SK-N-SH treated with all-trans-retinoic acid at 6 μM for 48 hours (cell line): Measurements from ENCODE around the gene ENTR1.

Experiments
- ATAC-seq: fragments of 200-7000 bp; cut with Tn5 transposase; 3 replicates; pipeline ENCODE4 v1.9.1; 2020; ENCODE audit warnings: mild to moderate bottlenecking, moderate library complexity
- ARNTL ChIP-seq: fragments of 450-650 bp; formaldehyde crosslinking; IDR thresholded peaks from 2 replicates; pipeline ENCODE4 v1.5.0; 2020; ENCODE audit warnings: low read depth, mild to moderate bottlenecking, moderate library complexity, borderline replicate concordance
- BACH2 ChIP-seq: fragments of 250-450 bp; sonication (Bioruptor Pico); IDR thresholded peaks from 2 replicates; pipeline ENCODE4 v1.9.0; 2021; ENCODE audit warnings: mild to moderate bottlenecking, borderline replicate concordance
- CSDC2 ChIP-seq: fragments of 250-450 bp; sonication (Bioruptor Pico); IDR thresholded peaks from 2 replicates; pipeline ENCODE4 v1.5.0; 2020; ENCODE audit warnings: mild to moderate bottlenecking, moderate library complexity
- CSRNP3 ChIP-seq: fragments of 250-450 bp; sonication (Bioruptor Pico); IDR thresholded peaks from 2 replicates; pipeline ENCODE4 v1.5.1; 2021; ENCODE audit warnings: mild to moderate bottlenecking, moderate library complexity
- ESRRG ChIP-seq: fragments of 250-450 bp; sonication (Bioruptor Pico); IDR thresholded peaks from 2 replicates; pipeline ENCODE4 v1.6.1; 2021; ENCODE audit warnings: mild to moderate bottlenecking
- ISL1 ChIP-seq: fragments of 250-450 bp; sonication (Bioruptor Pico); IDR thresholded peaks from 2 replicates; pipeline ENCODE4 v2.1.2; 2022; ENCODE audit warnings: mild to moderate bottlenecking, moderate library complexity
- OSR1 ChIP-seq: fragments of 250-450 bp; sonication (Bioruptor Pico); IDR thresholded peaks from 2 replicates; pipeline ENCODE4 v1.8.0; 2022; ENCODE audit warnings: moderate library complexity, mild to moderate bottlenecking, inconsistent platforms
- PATZ1 ChIP-seq: fragments of 250-450 bp; sonication (Bioruptor Pico); IDR thresholded peaks from 2 replicates; pipeline ENCODE4 v1.8.0; 2020; ENCODE audit warnings: mild to moderate bottlenecking, moderate library complexity, borderline replicate concordance
- POU6F1 ChIP-seq: fragments of 250-450 bp; sonication (Bioruptor Pico); IDR thresholded peaks from 2 replicates; pipeline ENCODE4 v1.8.0; 2021; ENCODE audit warnings: low read depth, mild to moderate bottlenecking, moderate library complexity, borderline replicate concordance
- PPARA ChIP-seq: fragments of 250-450 bp; sonication (Bioruptor Pico); IDR thresholded peaks from 2 replicates; pipeline ENCODE4 v1.5.0; 2020; ENCODE audit warnings: mild to moderate bottlenecking, borderline replicate concordance
- RARB ChIP-seq: fragments of 250-450 bp; sonication (Bioruptor Pico); IDR thresholded peaks from 2 replicates; pipeline ENCODE4 v1.8.0; 2021; ENCODE audit warnings: mild to moderate bottlenecking, moderate library complexity
- TOX ChIP-seq: fragments of 250-450 bp; sonication (Bioruptor Pico); IDR thresholded peaks from 2 replicates; pipeline ENCODE4 v1.8.0; 2021; ENCODE audit warnings: mild to moderate bottlenecking, moderate library complexity, borderline replicate concordance
- ZC3H10 ChIP-seq: fragments of 250-450 bp; sonication (Bioruptor Pico); IDR thresholded peaks from 2 replicates; pipeline ENCODE4 v1.5.1; 2021; ENCODE audit warnings: mild to moderate bottlenecking, moderate library complexity
- ZFP3 ChIP-seq: fragments of 250-450 bp; sonication (Bioruptor Pico); IDR thresholded peaks from 2 replicates; pipeline ENCODE4 v1.5.0; 2020; ENCODE audit warnings: mild to moderate bottlenecking, moderate library complexity
- ZNF565 ChIP-seq: fragments of 450-650 bp; formaldehyde crosslinking; conservative IDR thresholded peaks from 2 replicates; pipeline ENCODE4 v1.5.0; 2020; ENCODE audit warnings: low read depth, mild to moderate bottlenecking, moderate library complexity
- ZNF70 ChIP-seq: fragments of 450-650 bp; formaldehyde crosslinking; IDR thresholded peaks from 2 replicates; pipeline ENCODE4 v1.5.0; 2020; ENCODE audit warnings: mild to moderate bottlenecking, moderate library complexity
- TF ChIP-seq, protein P1 (sequence below): fragments of 250-450 bp; sonication (Bioruptor Pico); IDR thresholded peaks from 2 replicates; pipeline ENCODE4 v1.5.1; 2020; ENCODE audit warnings: low read depth, mild to moderate bottlenecking, moderate library complexity
- TF ChIP-seq, protein P2 (sequence below): fragments of 250-450 bp; sonication (Bioruptor Pico); IDR thresholded peaks from 2 replicates; pipeline ENCODE4 v1.5.0; 2020; ENCODE audit warnings: mild to moderate bottlenecking, moderate library complexity

ENTR1 gene

GRCh38 chr9:136363106-136363948 lies 47.1 kb downstream of the ENTR1 start, which contains the start of gene DNLZ:
TSS of gene DNLZ (minus strand) at chr9:136363744. CDS start at chr9:136363714, 30 bp downstream.
- ATAC-seq = peak; percentile 85
- TF ChIP-seq ZC3H10 (CRISPR knock-in tag) (peak; percentile 10; the same call in 1 of the 2 replicates), OSR1 (CRISPR knock-in tag) (no peak), ARNTL (CRISPR knock-in tag) (0 out of 2 replicates have a peak, but pooled peaks have one; percentile 30), ZNF70 (CRISPR knock-in tag) (0 out of 2 replicates have a peak, but pooled peaks have one; percentile 12), POU6F1 (CRISPR knock-in tag) (peak; percentile 73; the same call in 1 of the 2 replicates)
- TF ChIP-seq, all 23 proteins: peak for 4

DNA sequence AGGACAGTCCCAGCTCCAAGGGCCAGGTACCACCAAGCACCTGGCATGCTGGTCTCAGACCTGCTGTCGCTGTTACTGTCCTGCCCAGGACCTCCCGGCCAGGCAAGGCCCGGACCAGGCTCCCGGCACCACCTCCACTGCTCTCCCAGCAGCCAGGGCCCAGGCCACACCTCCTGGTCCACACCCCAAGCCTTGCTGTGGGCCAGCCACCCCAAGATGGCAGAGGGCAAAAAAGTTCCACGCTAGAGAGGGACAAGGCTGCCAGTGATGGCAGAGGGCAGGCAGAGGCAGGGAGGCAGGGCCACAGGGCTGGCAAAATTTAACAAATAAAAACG lies 48.0 kb downstream of the ENTR1 start:
- ATAC-seq = peak; percentile 0; the same call in 1 of the 3 replicates
- TF ChIP-seq ZNF565 (CRISPR knock-in tag) (no peak), TOX (CRISPR knock-in tag) (no peak), RARB (CRISPR knock-in tag) (no peak), CSRNP3 (CRISPR knock-in tag) (no peak), BACH2 (no peak), ESRRG (CRISPR knock-in tag) (no peak), POU6F1 (CRISPR knock-in tag) (no peak), PPARA (CRISPR knock-in tag) (no peak), ZC3H10 (CRISPR knock-in tag) (no peak), OSR1 (CRISPR knock-in tag) (no peak), CSDC2 (no peak), PATZ1 (no peak), ZFP3 (no peak), ISL1 (CRISPR knock-in tag) (no peak)
- TF ChIP-seq, protein P1, sequence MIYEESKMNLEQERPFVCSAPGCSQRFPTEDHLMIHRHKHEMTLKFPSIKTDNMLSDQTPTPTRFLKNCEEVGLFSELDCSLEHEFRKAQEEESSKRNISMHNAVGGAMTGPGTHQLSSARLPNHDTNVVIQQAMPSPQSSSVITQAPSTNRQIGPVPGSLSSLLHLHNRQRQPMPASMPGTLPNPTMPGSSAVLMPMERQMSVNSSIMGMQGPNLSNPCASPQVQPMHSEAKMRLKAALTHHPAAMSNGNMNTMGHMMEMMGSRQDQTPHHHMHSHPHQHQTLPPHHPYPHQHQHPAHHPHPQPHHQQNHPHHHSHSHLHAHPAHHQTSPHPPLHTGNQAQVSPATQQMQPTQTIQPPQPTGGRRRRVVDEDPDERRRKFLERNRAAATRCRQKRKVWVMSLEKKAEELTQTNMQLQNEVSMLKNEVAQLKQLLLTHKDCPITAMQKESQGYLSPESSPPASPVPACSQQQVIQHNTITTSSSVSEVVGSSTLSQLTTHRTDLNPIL (CRISPR knock-in tag) = no peak
- TF ChIP-seq, protein P2, sequence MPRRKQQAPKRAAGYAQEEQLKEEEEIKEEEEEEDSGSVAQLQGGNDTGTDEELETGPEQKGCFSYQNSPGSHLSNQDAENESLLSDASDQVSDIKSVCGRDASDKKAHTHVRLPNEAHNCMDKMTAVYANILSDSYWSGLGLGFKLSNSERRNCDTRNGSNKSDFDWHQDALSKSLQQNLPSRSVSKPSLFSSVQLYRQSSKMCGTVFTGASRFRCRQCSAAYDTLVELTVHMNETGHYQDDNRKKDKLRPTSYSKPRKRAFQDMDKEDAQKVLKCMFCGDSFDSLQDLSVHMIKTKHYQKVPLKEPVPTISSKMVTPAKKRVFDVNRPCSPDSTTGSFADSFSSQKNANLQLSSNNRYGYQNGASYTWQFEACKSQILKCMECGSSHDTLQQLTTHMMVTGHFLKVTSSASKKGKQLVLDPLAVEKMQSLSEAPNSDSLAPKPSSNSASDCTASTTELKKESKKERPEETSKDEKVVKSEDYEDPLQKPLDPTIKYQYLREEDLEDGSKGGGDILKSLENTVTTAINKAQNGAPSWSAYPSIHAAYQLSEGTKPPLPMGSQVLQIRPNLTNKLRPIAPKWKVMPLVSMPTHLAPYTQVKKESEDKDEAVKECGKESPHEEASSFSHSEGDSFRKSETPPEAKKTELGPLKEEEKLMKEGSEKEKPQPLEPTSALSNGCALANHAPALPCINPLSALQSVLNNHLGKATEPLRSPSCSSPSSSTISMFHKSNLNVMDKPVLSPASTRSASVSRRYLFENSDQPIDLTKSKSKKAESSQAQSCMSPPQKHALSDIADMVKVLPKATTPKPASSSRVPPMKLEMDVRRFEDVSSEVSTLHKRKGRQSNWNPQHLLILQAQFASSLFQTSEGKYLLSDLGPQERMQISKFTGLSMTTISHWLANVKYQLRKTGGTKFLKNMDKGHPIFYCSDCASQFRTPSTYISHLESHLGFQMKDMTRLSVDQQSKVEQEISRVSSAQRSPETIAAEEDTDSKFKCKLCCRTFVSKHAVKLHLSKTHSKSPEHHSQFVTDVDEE (CRISPR knock-in tag) = no peak
